Esophagus squamous epithelium (tissue), 5 donors: Measurements from ENCODE around the gene VPS26C. TPM values are rescaled to one million over a fixed set of nuclear protein-coding genes. Genes with fewer than 3 reads are reported as not detected.
"Not testable (repeated sequence)": the region's sequence is repeated elsewhere in the genome, so short reads cannot be mapped to it uniquely, and the experiment has no call there.

Experiments used
- DNase-seq: peaks from one replicate; lab custom pipeline; 2025; lab: John Stamatoyannopoulos, UW
- H3K27ac ChIP-seq, 4 donors: fragments of 200-600 bp; sonication (generic); one replicate each; pipeline ENCODE4 v1.5.1; 2016 to 2019; ENCODE audit warnings: mild to moderate bottlenecking in 1 of 4
- H3K27me3 ChIP-seq, 4 donors: fragments of 200-600 bp; sonication (generic); 1 replicate in 3 of 4; 2 replicates in 1 of 4; pipeline versions ENCODE4 v1.5.1 to v1.6.0; 2017 to 2021; ENCODE audit warnings: antibody characterized with exemption in 1 of 4
- H3K36me3 ChIP-seq, 3 donors: fragments of 200-600 bp; sonication (generic); one replicate each; pipeline ENCODE4 v1.5.1; 2016 to 2019
- H3K4me1 ChIP-seq, 3 donors: fragments of 200-600 bp; sonication (generic); one replicate each; pipeline ENCODE4 v1.5.1; 2017 to 2019
- H3K4me3 ChIP-seq, 4 donors: fragments of 200-600 bp; sonication (generic); 1 replicate in 3 of 4; 2 replicates in 1 of 4; pipeline ENCODE4 v1.5.1; 2016 to 2019; ENCODE audit warnings: mild to moderate bottlenecking in 2 of 4, moderate library complexity in 1 of 4
- H3K9me3 ChIP-seq, 3 donors: fragments of 200-600 bp; sonication (generic); one replicate each; pipeline ENCODE4 v1.5.1; 2016 to 2019
- POLR2A ChIP-seq, 4 donors: fragments of 450-650 bp; IDR thresholded peaks; one replicate each; pipeline ENCODE4 v1.6.1; 2017; ENCODE audit warnings: antibody characterized with exemption in 4 of 4, mild to moderate bottlenecking in 4 of 4, moderate library complexity in 3 of 4
- WGBS, 2 donors: methylation state at CpG; one replicate each; pipeline ENCODE4 v1.1.5; 2018; 5-methylcytosine and 5-hydroxymethylcytosine counted together
- intact Hi-C: fragments of 100-400 bp; cut with DNase I; formaldehyde crosslinking; loops from one replicate; pipeline ENCODE4 v1.15.0; 2022
- total RNA-seq, 4 donors: library from RNA; depleted of rRNA; stranded (reverse); fragments of >200 nt; gene quantifications; one replicate each; pipeline ENCODE4 v1.1.0, GENCODE V29; 2016
- TF ChIP-seq, protein P1 (sequence below), 6 experiments: fragments of 450-650 bp in 4 of 6; fragments of 200-600 bp in 2 of 6; sonication (generic) in 2 of 6; IDR thresholded peaks; one replicate each; pipeline ENCODE4 v1.5.1; 2016 to 2019; ENCODE audit warnings: antibody characterized with exemption in 6 of 6, mild to moderate bottlenecking in 4 of 6, moderate library complexity in 4 of 6
- donor health status: DM: yes; HTN: yes; CAD: no.

The VPS26C gene
- total RNA-seq, 4 donors from 2014 or later = 35.6 to 58.0 (median 44.0) TPM

DNA sequence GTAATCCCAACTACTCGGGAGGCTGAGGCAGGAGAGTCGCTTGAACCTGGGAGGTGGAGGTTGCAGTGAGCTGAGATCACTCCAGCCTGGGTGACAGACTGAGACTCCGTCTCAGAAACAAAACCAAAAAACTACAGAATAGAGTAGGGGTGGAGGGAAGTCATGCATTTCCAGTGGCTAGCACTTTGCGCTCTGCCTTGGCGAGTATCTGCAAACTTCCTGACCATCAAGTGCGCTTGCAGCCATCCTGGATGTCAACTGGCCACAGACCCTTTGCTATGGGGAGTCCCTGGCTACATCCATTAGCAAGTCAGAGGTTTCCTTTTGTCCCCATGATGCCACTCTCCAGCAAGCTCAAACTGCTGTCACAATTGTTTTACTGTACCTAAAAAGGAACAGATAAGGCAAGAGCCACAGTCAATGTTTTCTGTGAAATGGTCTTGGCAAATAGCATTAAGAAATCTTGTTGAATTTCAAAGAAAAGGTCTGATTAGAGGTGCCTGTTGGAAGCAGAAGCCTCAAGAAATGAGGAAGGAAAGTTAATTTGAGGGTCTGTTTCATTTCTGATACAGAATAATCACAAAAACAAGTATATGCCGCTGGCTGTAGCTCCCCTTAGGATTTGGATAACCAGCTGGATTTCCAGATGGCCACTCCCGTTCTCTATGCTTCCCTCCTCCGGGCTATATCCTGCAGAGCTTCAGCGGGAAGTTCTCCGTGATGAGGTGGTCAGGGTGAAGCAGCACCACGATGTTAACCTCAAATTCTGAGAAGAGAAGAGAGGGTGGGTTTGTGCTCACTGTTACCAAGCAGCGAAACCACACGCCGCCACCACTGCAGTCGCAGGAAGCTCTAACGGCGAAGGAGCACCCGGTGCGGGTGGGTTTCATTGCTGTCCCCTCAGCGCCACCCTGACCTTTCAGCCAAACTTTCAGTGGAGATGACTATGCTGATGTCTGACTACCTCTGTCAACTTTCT is 42.0 kb downstream of the VPS26C start:
- no peak overlapping the region for H3K27ac ChIP-seq

DNA sequence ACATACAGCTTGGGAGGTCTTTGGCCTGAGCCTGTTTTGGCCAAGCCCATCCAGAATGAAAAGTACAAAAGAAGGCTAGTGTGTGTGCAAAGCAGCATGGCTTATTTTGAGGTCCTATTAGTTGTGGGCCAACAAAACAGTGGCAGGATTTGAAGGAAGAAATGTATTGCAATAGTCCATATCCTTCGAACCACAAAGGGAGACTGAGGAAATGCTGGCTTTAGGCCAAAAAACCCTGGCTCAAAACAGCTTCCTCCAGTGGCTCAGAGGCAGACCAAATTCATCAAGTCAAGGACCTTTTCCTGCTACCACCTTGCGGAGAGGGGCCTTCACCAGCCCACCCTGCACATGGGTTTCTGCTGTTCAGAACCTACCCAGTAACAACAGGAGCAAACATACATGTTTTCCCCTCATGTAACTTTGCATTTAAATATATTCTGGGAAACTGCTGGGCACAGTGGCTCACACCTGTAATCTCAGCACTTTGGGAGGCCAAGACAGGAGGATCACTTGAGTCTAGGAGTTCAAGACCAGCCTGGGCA is 43.3 kb downstream of the VPS26C start:
- DNase-seq = no peak
- Histone ChIP-seq H3K27me3 (no peaks in the 10 kb centered on the region), H3K36me3 (peaks cover 13 to 59% (median 29%) of the 10 kb centered on the region in 3 donors), H3K4me3 (no peak overlapping the region), H3K9me3 (no peaks in the 10 kb centered on the region), H3K4me1 (peaks cover 0 to 21% (median 6%) of the 10 kb centered on the region in 3 donors), H3K27ac (no peak overlapping the region)
- intact Hi-C loops = no loop called here
- 80 to 87% methylated on average over 2 of the region's 2 CpGs for WGBS, 2 donors
- no peak for TF ChIP-seq POLR2A (IDR thresholded peaks at IDR 0.05)

More for the DNA sequence above, 42.0 kb downstream of the VPS26C start:
- no peak for DNase-seq
- TF ChIP-seq POLR2A (IDR thresholded peaks at IDR 0.05) = no peak
- TF ChIP-seq, protein P1, sequence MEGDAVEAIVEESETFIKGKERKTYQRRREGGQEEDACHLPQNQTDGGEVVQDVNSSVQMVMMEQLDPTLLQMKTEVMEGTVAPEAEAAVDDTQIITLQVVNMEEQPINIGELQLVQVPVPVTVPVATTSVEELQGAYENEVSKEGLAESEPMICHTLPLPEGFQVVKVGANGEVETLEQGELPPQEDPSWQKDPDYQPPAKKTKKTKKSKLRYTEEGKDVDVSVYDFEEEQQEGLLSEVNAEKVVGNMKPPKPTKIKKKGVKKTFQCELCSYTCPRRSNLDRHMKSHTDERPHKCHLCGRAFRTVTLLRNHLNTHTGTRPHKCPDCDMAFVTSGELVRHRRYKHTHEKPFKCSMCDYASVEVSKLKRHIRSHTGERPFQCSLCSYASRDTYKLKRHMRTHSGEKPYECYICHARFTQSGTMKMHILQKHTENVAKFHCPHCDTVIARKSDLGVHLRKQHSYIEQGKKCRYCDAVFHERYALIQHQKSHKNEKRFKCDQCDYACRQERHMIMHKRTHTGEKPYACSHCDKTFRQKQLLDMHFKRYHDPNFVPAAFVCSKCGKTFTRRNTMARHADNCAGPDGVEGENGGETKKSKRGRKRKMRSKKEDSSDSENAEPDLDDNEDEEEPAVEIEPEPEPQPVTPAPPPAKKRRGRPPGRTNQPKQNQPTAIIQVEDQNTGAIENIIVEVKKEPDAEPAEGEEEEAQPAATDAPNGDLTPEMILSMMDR (IDR thresholded peaks at IDR 0.05) = no peak
- Histone ChIP-seq H3K9me3 (no peaks in the 10 kb centered on the region), H3K27me3 (no peaks in the 10 kb centered on the region), H3K36me3 (peaks cover 13 to 72% (median 29%) of the 10 kb centered on the region in 3 donors), H3K4me3 (no peak overlapping the region), H3K4me1 (peaks cover 0 to 15% (median 1%) of the 10 kb centered on the region in 3 donors)
- intact Hi-C loops = no loop called here
- WGBS, 2 donors = 78 to 89% methylated on average over 17 to 19 of the region's 21 CpGs

DNA sequence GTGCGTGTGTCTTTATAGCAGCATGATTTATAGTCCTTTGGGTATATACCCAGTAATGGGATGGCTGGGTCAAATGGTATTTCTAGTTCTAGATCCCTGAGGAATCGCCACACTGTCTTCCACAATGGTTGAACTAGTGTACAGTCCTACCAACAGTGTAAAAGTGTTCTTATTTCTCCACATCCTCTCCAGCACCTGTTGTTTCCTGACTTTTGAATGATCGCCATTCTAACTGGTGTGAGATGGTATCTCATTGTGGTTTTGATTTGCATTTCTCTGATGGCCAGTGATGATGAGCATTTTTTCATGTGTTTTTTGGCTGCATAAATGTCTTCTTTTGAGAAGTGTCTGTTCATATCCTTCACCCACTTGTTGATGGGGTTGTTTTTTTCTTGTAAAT is 44.9 kb downstream of the VPS26C start:
- H3K9me3 ChIP-seq, DNase-seq, intact Hi-C loops, H3K4me3 ChIP-seq, H3K27ac ChIP-seq, H3K27me3 ChIP-seq: not testable (repeated sequence)
- Histone ChIP-seq H3K4me1 (peaks cover 0 to 21% (median 6%) of the 10 kb centered on the region in 3 donors), H3K36me3 (peaks cover 4 to 43% (median 20%) of the 10 kb centered on the region in 3 donors)
- WGBS, 2 donors = 78 to 89% methylated on average over 2 to 3 of the region's 3 CpGs

DNA sequence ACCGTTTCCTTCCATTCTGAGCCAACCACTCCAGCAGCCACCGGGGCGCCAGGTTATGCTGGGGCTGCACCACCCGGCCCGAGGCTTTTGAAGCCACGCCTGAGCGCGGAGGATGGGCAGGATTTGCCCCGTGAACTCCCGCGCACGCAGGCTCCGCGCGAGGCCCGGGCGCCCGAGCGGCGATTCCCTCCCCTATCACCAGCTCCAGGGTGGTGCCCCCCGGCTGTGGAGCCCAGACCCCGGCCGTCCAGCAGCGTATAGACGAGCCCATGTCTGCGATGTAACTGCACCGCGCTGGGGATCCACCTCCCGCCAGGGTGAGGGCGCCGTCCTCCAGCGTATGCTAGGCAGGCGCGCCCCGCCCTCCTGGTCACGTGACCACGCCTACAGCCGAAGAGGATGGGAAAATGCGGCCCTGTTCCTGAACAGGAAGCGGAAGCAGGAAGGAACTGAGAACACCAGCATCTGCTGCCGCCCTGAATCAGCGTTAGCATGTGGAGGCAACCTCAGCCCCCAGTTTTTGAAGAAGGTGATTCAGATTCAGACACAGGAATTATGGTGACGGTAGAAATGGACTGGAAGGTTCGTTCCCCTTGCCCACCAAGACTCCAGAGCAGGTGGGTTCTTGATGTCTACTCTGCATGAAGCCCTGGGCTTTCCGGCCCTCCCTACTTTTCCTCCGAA is 46.0 kb downstream of the VPS26C start:
- WGBS, 2 donors = 9 to 31% methylated on average over 4 to 18 of the region's 46 CpGs
- peaks cover 0 to 32% (median 11%) of the 10 kb centered on the region in 3 donors for H3K36me3 ChIP-seq

DNA sequence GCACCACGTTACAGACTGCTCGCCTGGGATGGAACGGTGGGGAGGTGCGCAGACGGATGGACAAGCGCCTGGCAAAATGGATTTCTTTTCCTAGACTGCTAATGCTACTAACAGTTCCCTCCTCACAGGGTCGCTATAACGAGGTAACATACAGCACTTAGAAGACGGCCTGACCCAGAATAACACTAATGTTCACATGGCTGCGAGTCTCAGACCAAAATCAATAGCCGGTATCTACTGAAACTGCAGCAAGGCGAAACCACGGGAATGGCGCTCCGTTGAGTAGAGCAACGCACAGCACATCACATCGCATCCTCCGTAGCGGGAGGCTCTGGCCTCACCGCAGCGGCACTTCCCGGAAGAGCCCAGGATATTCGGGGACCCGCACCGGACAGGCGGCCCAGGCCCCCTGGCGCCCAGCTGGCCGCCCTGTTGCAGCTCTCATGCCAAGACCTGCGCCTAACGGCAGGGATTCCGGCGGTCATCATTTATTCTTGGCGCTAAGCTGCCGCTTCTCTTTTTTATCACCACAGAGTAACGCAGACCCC is 46.6 kb downstream of the VPS26C start:
- Histone ChIP-seq H3K36me3 (peaks cover 0 to 26% (median 7%) of the 10 kb centered on the region in 3 donors), H3K27ac (peak overlapping the region; percentile 77 to 90 (median 83)), H3K9me3 (no peaks in the 10 kb centered on the region), H3K4me1 (peaks cover 0 to 21% (median 6%) of the 10 kb centered on the region in 3 donors), H3K4me3 (peak overlapping the region; percentile 48 to 78 (median 60)), H3K27me3 (no peaks in the 10 kb centered on the region)
- intact Hi-C loops = no loop called here
- no peak for DNase-seq
- WGBS, 2 donors = 0 to 10% methylated on average over 13 to 27 of the region's 35 CpGs
- no peak for TF ChIP-seq POLR2A (IDR thresholded peaks at IDR 0.05)
- TF ChIP-seq, protein P1 (IDR thresholded peaks at IDR 0.05) = no peak

More for the DNA sequence above, 46.0 kb downstream of the VPS26C start:
- H3K9me3 ChIP-seq = no peaks in the 10 kb centered on the region
- DNase-seq = peak; percentile 75
- H3K27me3 ChIP-seq = no peaks in the 10 kb centered on the region
- H3K4me1 ChIP-seq = peaks cover 0 to 21% (median 6%) of the 10 kb centered on the region in 3 donors
- peak overlapping the region; percentile 48 to 78 (median 60) for H3K4me3 ChIP-seq
- H3K27ac ChIP-seq = peak overlapping the region; percentile 77 to 90 (median 83)
- intact Hi-C loops = no loop called here
- TF ChIP-seq, protein P1 (IDR thresholded peaks at IDR 0.05) = peak; percentile 26 to 64 (median 32)
- TF ChIP-seq POLR2A (IDR thresholded peaks at IDR 0.05) = peak in 2 of 4 donors; percentile 41 to 68
